C4-2B (cell line): ENCODE data around the gene LITAF.

Experiments
- H3K27ac ChIP-seq: fragments of 450-650 bp; 2 replicates; pipeline ENCODE4 v1.5.1; 2017
- ZFX ChIP-seq: fragments of 450-650 bp; IDR thresholded peaks from 2 replicates; pipeline ENCODE4 v1.6.1; 2017
- TF ChIP-seq, protein P1 (sequence below): fragments of 450-650 bp; conservative IDR thresholded peaks from 2 replicates; pipeline ENCODE4 v1.5.1; 2017; ENCODE audit warnings: mild to moderate bottlenecking

Gene LITAF

DNA sequence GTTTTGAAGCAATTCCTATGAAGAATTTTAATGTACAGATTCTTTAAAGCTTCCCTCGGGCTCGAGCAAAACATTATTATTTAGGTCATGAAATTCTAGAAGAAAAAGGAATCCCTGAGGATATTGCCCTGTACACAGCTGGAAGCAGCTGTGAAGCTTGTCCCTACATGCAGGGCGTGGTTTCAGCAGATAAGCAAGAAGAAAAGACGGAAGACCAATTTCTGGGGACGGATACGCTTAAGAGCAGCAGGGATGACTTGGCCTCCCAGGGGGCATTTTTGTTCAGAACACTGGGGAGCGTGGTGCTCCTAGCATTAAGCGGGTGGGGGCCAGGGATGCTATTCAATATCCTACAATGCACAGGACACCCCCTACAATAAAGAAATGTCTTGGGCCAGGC, 34.3 kb downstream of the LITAF start:
- no peak overlapping the region for H3K27ac ChIP-seq
- TF ChIP-seq, protein P1, sequence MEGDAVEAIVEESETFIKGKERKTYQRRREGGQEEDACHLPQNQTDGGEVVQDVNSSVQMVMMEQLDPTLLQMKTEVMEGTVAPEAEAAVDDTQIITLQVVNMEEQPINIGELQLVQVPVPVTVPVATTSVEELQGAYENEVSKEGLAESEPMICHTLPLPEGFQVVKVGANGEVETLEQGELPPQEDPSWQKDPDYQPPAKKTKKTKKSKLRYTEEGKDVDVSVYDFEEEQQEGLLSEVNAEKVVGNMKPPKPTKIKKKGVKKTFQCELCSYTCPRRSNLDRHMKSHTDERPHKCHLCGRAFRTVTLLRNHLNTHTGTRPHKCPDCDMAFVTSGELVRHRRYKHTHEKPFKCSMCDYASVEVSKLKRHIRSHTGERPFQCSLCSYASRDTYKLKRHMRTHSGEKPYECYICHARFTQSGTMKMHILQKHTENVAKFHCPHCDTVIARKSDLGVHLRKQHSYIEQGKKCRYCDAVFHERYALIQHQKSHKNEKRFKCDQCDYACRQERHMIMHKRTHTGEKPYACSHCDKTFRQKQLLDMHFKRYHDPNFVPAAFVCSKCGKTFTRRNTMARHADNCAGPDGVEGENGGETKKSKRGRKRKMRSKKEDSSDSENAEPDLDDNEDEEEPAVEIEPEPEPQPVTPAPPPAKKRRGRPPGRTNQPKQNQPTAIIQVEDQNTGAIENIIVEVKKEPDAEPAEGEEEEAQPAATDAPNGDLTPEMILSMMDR = no peak
- no peak for TF ChIP-seq ZFX

DNA sequence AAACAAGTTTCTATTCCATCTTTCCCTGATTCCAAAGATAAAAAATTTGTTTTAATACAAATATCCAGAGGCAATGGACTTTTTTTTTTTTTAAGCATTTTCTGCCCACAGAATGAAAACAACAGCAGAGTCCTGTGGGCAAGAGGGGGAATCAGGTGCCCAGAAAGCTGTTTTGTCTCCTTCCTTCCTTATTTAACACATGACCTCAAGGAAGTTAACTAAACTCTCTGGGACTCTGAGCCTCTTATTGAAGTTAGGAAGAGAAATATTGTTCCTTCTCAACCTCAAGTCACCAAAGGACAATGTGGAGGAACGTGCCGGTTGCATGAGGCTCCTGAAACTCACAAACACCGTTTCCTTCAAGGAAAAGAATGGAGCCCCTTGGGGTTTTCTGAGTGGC, 34.9 kb downstream of the LITAF start:
- TF ChIP-seq, protein P1 = no peak
- no peak for TF ChIP-seq ZFX
- H3K27ac ChIP-seq = no peak overlapping the region

DNA sequence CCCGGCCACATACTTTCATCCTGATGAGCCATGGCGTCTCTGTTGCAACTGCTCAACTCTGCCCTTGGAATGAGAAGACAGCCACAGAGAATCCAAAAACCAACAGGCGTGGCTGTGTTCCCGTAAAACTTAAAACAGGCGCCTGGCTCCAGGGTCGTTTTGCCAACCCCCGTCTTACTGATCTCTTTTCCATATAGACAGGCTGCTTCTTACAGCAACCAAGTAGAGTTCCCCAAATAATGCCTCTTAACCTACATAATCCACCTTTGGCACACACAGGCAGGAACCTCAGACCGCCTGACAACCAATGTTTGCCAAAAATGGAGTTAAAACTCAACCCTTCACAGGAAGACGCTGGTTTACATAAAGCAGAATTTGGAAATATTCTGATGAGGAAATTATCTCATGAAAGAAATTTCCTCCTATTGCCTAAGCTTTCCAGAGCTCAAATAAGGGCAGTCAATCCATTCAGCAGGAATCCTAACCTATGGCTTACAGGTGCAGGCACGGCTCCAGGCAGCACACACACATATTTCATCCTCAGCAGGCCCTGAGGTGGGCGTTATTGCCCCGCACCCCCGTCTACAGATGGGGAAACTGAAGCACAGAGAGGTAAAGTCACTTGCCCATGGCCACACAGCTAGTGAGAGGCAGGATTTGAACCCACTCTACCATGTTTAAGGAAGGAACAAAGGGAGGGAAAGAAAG, 35.8 kb downstream of the LITAF start:
- H3K27ac ChIP-seq = no peak overlapping the region
- TF ChIP-seq ZFX = no peak
- TF ChIP-seq, protein P1 = no peak

DNA sequence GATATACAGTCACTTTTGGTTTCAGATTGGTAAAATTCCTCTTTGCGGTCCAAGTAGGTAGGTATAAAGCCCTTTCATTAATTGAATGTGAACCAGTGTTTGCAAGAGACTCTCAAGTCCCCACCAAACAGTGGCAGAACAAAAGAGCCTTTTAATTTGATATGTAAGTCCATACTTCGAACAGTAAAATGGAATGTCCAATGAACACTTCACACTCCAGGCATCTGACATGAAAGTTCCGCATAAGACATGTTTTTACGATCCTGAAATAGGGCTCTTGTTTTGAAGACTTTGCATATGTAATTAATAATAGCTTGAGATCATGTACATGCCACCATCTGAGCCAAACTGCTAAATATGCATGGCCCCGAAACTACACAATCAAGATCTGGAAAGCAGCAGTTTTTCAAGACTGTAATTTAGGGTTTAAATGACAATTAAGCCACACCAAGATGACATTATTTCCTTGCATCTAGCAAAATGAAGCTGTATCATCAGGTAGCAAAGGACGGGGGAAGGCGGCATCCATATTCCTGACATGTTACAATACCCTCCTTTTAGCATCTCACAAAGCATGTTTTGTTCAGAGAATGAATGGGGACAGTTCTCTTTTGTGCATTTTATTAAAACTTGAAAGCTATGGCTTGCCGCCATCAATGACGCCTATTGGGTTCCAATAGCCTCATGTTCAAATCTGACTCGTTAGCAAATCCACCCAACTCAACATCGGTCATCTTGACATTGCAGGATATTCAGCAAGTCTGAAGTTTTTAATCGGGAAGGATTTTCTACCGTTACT, 39.4 kb downstream of the LITAF start:
- no peak overlapping the region for H3K27ac ChIP-seq
- no peak for TF ChIP-seq ZFX
- TF ChIP-seq, protein P1 = no peak

DNA sequence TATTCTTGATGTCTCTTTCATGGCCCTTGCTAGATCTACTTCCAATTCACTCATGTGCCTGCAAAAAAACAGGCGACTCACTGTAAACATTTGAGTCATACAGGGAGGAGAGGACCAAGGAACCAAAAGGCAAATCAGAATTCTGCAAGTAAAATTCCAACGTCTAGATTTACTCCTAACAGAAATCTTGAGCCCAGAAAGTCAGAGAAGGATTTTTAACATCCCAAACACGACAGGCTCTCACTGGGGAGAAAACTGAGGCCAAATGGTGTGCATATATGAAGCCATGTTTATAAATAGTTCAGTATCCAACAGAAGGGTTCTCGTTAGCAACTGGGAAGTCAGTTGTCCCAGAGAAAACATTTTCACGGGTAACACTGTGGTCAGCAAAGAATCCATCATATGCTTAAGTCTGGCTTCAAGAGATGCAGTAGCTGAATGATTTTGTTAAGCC, 40.1 kb downstream of the LITAF start:
- H3K27ac ChIP-seq = no peak overlapping the region

DNA sequence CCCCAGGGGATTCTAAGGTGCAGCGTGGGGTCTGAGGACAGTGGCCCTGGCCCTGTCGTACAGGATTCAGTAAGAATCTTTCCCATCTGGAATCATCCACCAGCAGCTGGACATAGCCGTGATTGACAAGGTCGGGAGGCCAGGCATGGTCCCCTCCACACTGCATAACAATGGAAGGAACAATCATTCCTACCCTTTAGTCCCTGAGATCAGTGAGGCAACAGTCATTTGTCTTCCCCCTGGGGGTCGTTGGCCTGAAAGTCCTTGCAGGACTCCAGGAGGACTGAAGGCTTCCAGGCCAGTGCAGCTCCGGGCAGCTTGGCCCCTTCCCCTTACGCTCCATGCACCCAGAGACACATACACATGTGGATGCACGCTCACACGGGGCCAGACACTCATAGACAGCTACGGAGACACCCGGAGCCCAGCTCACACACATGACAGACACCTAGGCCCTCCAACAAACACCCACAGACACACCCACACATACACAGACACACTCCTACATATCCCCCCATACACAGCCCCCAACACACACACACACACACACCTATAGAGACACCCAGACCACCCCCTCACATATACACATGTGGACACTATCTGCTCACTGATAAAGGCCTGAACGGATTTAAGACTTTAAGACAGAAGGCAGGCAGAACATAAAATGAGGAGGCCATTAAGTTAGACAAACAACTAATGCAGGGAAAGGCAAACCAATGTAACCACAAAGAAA, 42.9 kb downstream of the LITAF start:
- TF ChIP-seq ZFX = no peak
- TF ChIP-seq, protein P1 = no peak
- no peak overlapping the region for H3K27ac ChIP-seq

More for the DNA sequence above, 40.1 kb downstream of the LITAF start:
- no peak for TF ChIP-seq ZFX
- TF ChIP-seq, protein P1 = no peak
